Glomerular endothelial cell (primary cell): ENCODE measurements around the gene ECHDC3. TPM values are rescaled to one million over a fixed set of nuclear protein-coding genes. Genes with fewer than 3 reads are reported as not detected.

Source experiments
- DNase-seq: peaks from one replicate; pipeline ENCODE4 v3.0.0-alpha.2; 2011; ENCODE audit warnings: low read depth, low spot score; ENCODE audit errors: extremely low read depth
- total RNA-seq: library from RNA; depleted of rRNA; stranded (reverse); fragments of >200 nt; gene quantifications from 2 replicates; pipeline ENCODE4 v1.2.3, GENCODE V29; 2015

Gene ECHDC3
- total RNA-seq, 1 donor from 2014 or later: 7.1 TPM

DNA sequence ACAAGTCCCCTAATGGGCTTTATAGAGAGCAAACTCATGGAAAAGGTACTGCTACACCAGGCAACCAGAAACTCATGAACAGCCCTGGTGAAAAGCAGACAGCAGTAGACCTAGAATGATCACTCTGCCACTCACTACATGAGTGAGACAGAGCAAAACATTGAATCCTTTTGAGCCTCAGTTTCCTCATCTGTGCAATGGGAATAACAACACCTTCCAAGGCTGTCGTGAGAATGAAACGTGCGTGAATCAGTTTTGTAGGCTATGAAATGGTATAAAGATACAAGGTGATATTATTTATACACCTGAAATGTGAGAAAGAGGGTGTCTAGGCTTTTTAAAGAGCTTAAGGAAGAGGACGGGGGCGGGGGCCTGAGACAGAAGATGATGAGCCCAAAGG lies 66.6 kb downstream of the ECHDC3 start:
- DNase-seq: no peak

DNA sequence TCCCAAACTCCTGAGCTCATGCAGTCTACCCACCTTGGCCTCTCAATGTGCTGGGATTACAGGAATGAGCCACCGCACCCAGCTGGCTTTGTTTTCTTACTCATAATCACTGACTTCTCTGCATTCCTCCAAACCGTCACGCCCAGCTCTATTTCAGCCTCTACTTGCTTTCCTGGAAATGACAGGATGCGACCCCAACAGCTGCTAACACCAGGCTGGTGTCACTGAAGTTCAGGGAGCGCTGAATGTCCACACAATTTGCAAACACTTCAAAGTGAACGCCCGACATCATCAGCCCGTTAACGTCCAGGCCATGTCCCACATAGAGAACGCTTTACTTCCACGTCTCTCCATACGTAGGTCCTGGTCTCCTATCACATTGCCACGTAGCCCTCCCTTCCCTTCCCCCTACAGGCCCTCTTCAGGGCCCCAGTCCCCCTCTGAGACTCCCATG lies 68.2 kb downstream of the ECHDC3 start:
- DNase-seq: no peak

DNA sequence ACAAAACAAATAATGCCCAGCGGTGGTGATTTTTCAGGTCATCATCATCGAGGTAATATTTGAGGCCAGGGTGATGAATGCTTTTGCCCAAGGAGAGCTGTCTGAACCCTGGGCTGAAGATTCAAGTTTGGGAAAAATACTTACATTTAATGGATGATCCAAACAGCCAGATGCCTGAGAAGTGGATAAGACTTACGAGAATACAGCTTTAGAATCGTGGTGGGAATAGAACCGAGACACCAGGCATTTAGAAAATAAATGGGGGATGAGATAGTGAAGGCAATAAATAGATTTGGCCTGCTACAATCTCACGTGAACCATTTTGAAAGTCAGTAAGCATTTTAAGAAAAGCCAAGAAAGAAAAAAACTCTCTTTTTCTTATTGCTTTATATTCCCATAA lies 68.8 kb downstream of the ECHDC3 start:
- DNase-seq: no peak

DNA sequence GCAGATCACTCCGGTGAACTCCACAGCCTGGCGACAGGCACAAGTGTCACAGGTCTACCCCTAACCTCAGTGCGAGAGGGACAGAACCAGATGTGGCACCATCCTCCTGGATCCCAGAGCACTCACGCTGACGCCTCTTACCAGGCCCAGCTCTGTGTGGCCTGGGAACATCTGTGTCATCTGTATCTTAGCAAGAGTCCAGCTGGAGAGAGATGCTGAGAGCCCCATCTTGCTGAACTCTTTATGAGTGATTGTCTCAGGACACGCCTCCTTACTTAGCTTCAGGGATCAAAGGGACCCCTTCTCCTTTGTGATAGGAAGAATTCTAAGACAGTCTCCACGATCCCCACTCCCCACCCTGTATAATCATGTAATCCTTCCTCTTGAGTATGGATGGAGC lies 71.0 kb downstream of the ECHDC3 start:
- no peak for DNase-seq

Other genes with a start within 250 kb of the ECHDC3 start
- 19.3 and 24.3 TPM in 2 replicates for gene USP6NL, start 130.7 kb upstream of the ECHDC3 start, total RNA-seq
- 12.7 and 17.1 TPM in 2 replicates for gene PROSER2, start 81.0 kb downstream of the ECHDC3 start, total RNA-seq